ENCODE measurements around the gene ENDOV. TPM values are rescaled to one million over a fixed set of nuclear protein-coding genes. Genes with fewer than 3 reads are reported as not detected.

The ENDOV gene
- total and polyA plus RNA-seq, 2 donors (not counting 1 experiment from before 2014, with no cell fraction given) = 13.1 to 28.7 TPM

GRCh38 chr17:80471922-80472321, 57.0 kb downstream of the ENDOV start:
- peaks cover 22% of the 10 kb centered on the region for H3K79me2 ChIP-seq (ENCODE audit: control insufficient read depth, insufficient read depth, low read length)
- no peak overlapping the region for H3K4me2 ChIP-seq (ENCODE audit: extremely low read depth, insufficient read depth, low read length)
- TF ChIP-seq, protein P1, sequence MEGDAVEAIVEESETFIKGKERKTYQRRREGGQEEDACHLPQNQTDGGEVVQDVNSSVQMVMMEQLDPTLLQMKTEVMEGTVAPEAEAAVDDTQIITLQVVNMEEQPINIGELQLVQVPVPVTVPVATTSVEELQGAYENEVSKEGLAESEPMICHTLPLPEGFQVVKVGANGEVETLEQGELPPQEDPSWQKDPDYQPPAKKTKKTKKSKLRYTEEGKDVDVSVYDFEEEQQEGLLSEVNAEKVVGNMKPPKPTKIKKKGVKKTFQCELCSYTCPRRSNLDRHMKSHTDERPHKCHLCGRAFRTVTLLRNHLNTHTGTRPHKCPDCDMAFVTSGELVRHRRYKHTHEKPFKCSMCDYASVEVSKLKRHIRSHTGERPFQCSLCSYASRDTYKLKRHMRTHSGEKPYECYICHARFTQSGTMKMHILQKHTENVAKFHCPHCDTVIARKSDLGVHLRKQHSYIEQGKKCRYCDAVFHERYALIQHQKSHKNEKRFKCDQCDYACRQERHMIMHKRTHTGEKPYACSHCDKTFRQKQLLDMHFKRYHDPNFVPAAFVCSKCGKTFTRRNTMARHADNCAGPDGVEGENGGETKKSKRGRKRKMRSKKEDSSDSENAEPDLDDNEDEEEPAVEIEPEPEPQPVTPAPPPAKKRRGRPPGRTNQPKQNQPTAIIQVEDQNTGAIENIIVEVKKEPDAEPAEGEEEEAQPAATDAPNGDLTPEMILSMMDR (conservative IDR thresholded peaks at IDR 0.05 in 1 of 2, IDR thresholded peaks at IDR 0.05 in 1 of 2; ENCODE audit: low read depth in 1 of 2, low read length in 2 of 2) = no peak
- TF ChIP-seq EZH2 (IDR thresholded peaks at IDR 0.05; ENCODE audit: low read length, missing control alignments) = no peak
- H3K27me3 ChIP-seq (ENCODE audit: control insufficient read depth, insufficient read depth, low read length) = peaks cover 5% of the 10 kb centered on the region
- no peak overlapping the region for H3K9ac ChIP-seq (ENCODE audit: insufficient read depth, low read length)
- DNase-seq (ENCODE audit: low read depth in 2 of 2) = no peak
- H3K9me3 ChIP-seq (ENCODE audit: control insufficient read depth, insufficient read depth, low read depth, low read length) = no peaks in the 10 kb centered on the region
- H3K27ac ChIP-seq (ENCODE audit: insufficient read depth, low read length) = no peak overlapping the region
- peaks cover 7% of the 10 kb centered on the region for H3K36me3 ChIP-seq (ENCODE audit: control insufficient read depth, insufficient read depth, low read length)
- no peaks in the 10 kb centered on the region for H4K20me1 ChIP-seq (ENCODE audit: control insufficient read depth, extremely low read depth, insufficient read depth, low read length)
- no peak overlapping the region for H2AFZ ChIP-seq (ENCODE audit: low read length)
- H3K4me3 ChIP-seq (replicated peaks in 1 of 4; ENCODE audit: control extremely low read depth in 1 of 4, insufficient read depth in 1 of 4, low read depth in 3 of 4, low read length in 4 of 4) = no peak overlapping the region
- peaks cover 3% of the 10 kb centered on the region for H3K4me1 ChIP-seq (ENCODE audit: control insufficient read depth, extremely low read depth, insufficient read depth, low read length)

DNA sequence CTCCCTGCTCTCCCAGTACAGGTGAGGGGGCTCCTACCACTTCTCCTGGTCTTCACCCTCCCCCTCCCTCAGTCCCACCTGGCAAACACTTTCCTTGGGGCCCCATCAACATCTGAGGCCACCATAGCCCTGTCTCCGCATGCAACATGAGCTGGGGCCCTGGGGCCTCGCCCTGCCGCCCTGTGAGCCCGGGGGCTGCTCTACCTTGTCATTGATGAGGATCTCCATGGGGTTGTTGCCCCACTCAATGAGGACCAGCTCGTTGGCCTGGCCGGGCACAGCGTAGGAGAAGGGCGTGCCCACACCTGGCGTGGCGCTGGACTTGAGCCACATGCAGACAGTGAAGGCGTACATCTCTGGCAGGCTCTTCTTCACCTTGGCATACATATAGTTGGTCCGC, 58.0 kb downstream of the ENDOV start:
- no peak overlapping the region for H3K4me3 ChIP-seq (replicated peaks in 1 of 4; ENCODE audit: control extremely low read depth in 1 of 4, insufficient read depth in 1 of 4, low read depth in 3 of 4, low read length in 4 of 4)
- no peaks in the 10 kb centered on the region for H3K9me3 ChIP-seq (ENCODE audit: control insufficient read depth, insufficient read depth, low read depth, low read length)
- TF ChIP-seq, protein P1 (conservative IDR thresholded peaks at IDR 0.05 in 1 of 2, IDR thresholded peaks at IDR 0.05 in 1 of 2; ENCODE audit: low read depth in 1 of 2, low read length in 2 of 2) = no peak
- no peak for TF ChIP-seq EZH2 (IDR thresholded peaks at IDR 0.05; ENCODE audit: low read length, missing control alignments)
- H3K9ac ChIP-seq (ENCODE audit: insufficient read depth, low read length) = no peak overlapping the region
- H3K27ac ChIP-seq (ENCODE audit: insufficient read depth, low read length) = no peak overlapping the region
- peaks cover 3% of the 10 kb centered on the region for H3K4me1 ChIP-seq (ENCODE audit: control insufficient read depth, extremely low read depth, insufficient read depth, low read length)
- peaks cover 8% of the 10 kb centered on the region for H3K27me3 ChIP-seq (ENCODE audit: control insufficient read depth, insufficient read depth, low read length)
- peak overlapping the region; percentile 25 for H3K4me2 ChIP-seq (ENCODE audit: extremely low read depth, insufficient read depth, low read length)
- H3K36me3 ChIP-seq (ENCODE audit: control insufficient read depth, insufficient read depth, low read length) = peaks cover 7% of the 10 kb centered on the region
- no peak overlapping the region for H2AFZ ChIP-seq (ENCODE audit: low read length)
- peaks cover 22% of the 10 kb centered on the region for H3K79me2 ChIP-seq (ENCODE audit: control insufficient read depth, insufficient read depth, low read length)
- H4K20me1 ChIP-seq (ENCODE audit: control insufficient read depth, extremely low read depth, insufficient read depth, low read length) = no peaks in the 10 kb centered on the region
- DNase-seq (ENCODE audit: low read depth in 2 of 2) = no peak

GRCh38 chr17:80473701-80474100, 58.7 kb downstream of the ENDOV start:
- no peaks in the 10 kb centered on the region for H3K9me3 ChIP-seq (ENCODE audit: control insufficient read depth, insufficient read depth, low read depth, low read length)
- no peak for TF ChIP-seq EZH2 (IDR thresholded peaks at IDR 0.05; ENCODE audit: low read length, missing control alignments)
- TF ChIP-seq, protein P1 (conservative IDR thresholded peaks at IDR 0.05 in 1 of 2, IDR thresholded peaks at IDR 0.05 in 1 of 2; ENCODE audit: low read depth in 1 of 2, low read length in 2 of 2) = no peak
- H3K9ac ChIP-seq (ENCODE audit: insufficient read depth, low read length) = no peak overlapping the region
- H3K27me3 ChIP-seq (ENCODE audit: control insufficient read depth, insufficient read depth, low read length) = peaks cover 14% of the 10 kb centered on the region
- no peak overlapping the region for H2AFZ ChIP-seq (ENCODE audit: low read length)
- no peak for DNase-seq (ENCODE audit: low read depth in 2 of 2)
- no peak overlapping the region for H3K27ac ChIP-seq (ENCODE audit: insufficient read depth, low read length)
- peak overlapping the region in 1 of 4 experiments; percentile 28 for H3K4me3 ChIP-seq (replicated peaks in 1 of 4; ENCODE audit: control extremely low read depth in 1 of 4, insufficient read depth in 1 of 4, low read depth in 3 of 4, low read length in 4 of 4)
- no peaks in the 10 kb centered on the region for H4K20me1 ChIP-seq (ENCODE audit: control insufficient read depth, extremely low read depth, insufficient read depth, low read length)
- H3K79me2 ChIP-seq (ENCODE audit: control insufficient read depth, insufficient read depth, low read length) = peaks cover 22% of the 10 kb centered on the region
- peak overlapping the region; percentile 87 for H3K4me2 ChIP-seq (ENCODE audit: extremely low read depth, insufficient read depth, low read length)
- H3K36me3 ChIP-seq (ENCODE audit: control insufficient read depth, insufficient read depth, low read length) = peaks cover 7% of the 10 kb centered on the region
- H3K4me1 ChIP-seq (ENCODE audit: control insufficient read depth, extremely low read depth, insufficient read depth, low read length) = peaks cover 3% of the 10 kb centered on the region

Data from fibroblast of lung (primary cell).